Heart left ventricle (tissue), 16 donors: ENCODE results near the gene C1QTNF6. TPM values are rescaled to one million over a fixed set of nuclear protein-coding genes. Genes with fewer than 3 reads are reported as not detected.

Source experiments
- ATAC-seq, 4 donors: fragments of 200-7000 bp; cut with Tn5 transposase; one replicate each; pipeline ENCODE4 v1.9.1; 2020 to 2022; ENCODE audit warnings: moderate library complexity in 4 of 4, mild to moderate bottlenecking in 3 of 4, moderate number of reproducible peaks in 1 of 4
- DNase-seq, 5 donors: peaks; one replicate each; pipeline ENCODE4 v3.0.0-alpha.2; 2020
- H3K27ac ChIP-seq, 12 donors: fragments of 200-600 bp; sonication (generic) in 4 of 12; one replicate each; pipeline versions ENCODE4 v1.5.0 to v1.8.0; 2016 to 2022; ENCODE audit warnings: mild to moderate bottlenecking in 2 of 12
- H3K27me3 ChIP-seq, 9 donors: fragments of 200-600 bp; sonication (generic) in 2 of 9; one replicate each; pipeline versions ENCODE4 v1.5.1 to v1.8.0; 2016 to 2022; ENCODE audit warnings: mild to moderate bottlenecking in 3 of 9
- H3K36me3 ChIP-seq, 9 donors: fragments of 200-600 bp; sonication (generic) in 2 of 9; one replicate each; pipeline versions ENCODE4 v1.5.0 to v1.8.0; 2018 to 2022; ENCODE audit warnings: mild to moderate bottlenecking in 2 of 9
- H3K4me1 ChIP-seq, 12 donors: fragments of 200-600 bp; sonication (generic) in 4 of 12; one replicate each; pipeline versions ENCODE4 v1.5.0 to v1.8.0; 2016 to 2022; ENCODE audit warnings: mild to moderate bottlenecking in 3 of 12
- H3K4me3 ChIP-seq, 12 donors: fragments of 200-600 bp; sonication (generic) in 4 of 12; one replicate each; pipeline versions ENCODE4 v1.5.0 to v1.8.0; 2017 to 2022; ENCODE audit warnings: mild to moderate bottlenecking in 9 of 12, moderate library complexity in 4 of 12
- H3K9me3 ChIP-seq, 12 donors: fragments of 200-600 bp; sonication (generic) in 4 of 12; one replicate each; pipeline versions ENCODE4 v1.5.0 to v1.8.0; 2016 to 2022; ENCODE audit warnings: mild to moderate bottlenecking in 1 of 12
- POLR2A ChIP-seq, 2 donors: fragments of 450-650 bp; IDR thresholded peaks; one replicate each; pipeline ENCODE4 v1.6.1; 2017; ENCODE audit warnings: antibody characterized with exemption in 2 of 2, mild to moderate bottlenecking in 2 of 2, moderate library complexity in 2 of 2
- WGBS, 4 donors: extraction: QIAGEN DNeasy Blood & Tissue Kit in 2 of 4; methylation state at CpG; one replicate each; pipeline versions ENCODE4 v1.1.5 to v1.1.7; 2013 to 2018; 5-methylcytosine and 5-hydroxymethylcytosine counted together
- intact Hi-C, 10 donors: fragments of 100-400 bp; cut with DNase I; formaldehyde crosslinking; loops; one replicate each; pipeline versions ENCODE4 v1.11.1 to v1.14.2; 2022
- polyA plus RNA-seq, 2 donors: library from polyadenylated mRNA; stranded (reverse); fragments of 200-250 nt; gene quantifications; one replicate each; pipeline ENCODE4 v1.2.3, GENCODE V29; 2013
- total RNA-seq, 9 donors: library from RNA; depleted of rRNA in 2 of 9; stranded (reverse); fragments of >200 nt in 2 of 9; fragmentation: NEBNext Ultra II Directional in 3 of 9; extraction: Animal tissue kit (Norgen Biotek cat#: 25700) in 3 of 9; gene quantifications; one replicate each; pipeline versions ENCODE4 v1.1.0 to v1.2.4, GENCODE V29; 2016 to 2023
- TF ChIP-seq, protein P1 (sequence below), 12 donors: fragments of 200-600 bp; sonication (generic) in 4 of 12; IDR thresholded peaks; one replicate each; pipeline versions ENCODE4 v1.5.0 to v1.8.0; 2018 to 2022; ENCODE audit warnings: antibody characterized with exemption in 12 of 12, mild to moderate bottlenecking in 5 of 12
- donor health status: ischemic (EF 13 %, LVEDD 7.1; RV severe dilation, severe dysfunction).
- donor health status: healthy with polysubstance abuse.
- donor health status: DM: no; HTN: yes; CAD: no.
- donor health status: DM: no; HTN: no; CAD: no.
- donor health status: ischemic (EF 25% LVEDD 6.9; RV normal size, moderate dysfunction).
- donor health status: ischemic (EF 25% LVEDD 5.7; RV mildly dilated, moderate dysfunction).
- donor health status: healthy.
- donor health status: DM: yes; HTN: yes; CAD: no.
- donor health status: ischemic (EF 35%, LVEDD 5.7; RV mildly dilated, moderate dysfunction).
- donor health status: nonischemic (EF 11% LVEDD 7.7; RV severe dilation, severe dysfunction).
- donor health status: DM: yes; HTN: yes; CAD: no.
- donor health status: PGD.
- donor health status: ischemic (EF 29% LVEDD 5.4; RV normal size, mild dysfunction).
- donor health status: nonischemic (EF 23%, LVEDD 6.1; RV moderate dilation, normal function).

C1QTNF6 gene
- total and polyA plus RNA-seq, 11 donors: 0.31 to 11.9 (median 1.4) TPM

DNA sequence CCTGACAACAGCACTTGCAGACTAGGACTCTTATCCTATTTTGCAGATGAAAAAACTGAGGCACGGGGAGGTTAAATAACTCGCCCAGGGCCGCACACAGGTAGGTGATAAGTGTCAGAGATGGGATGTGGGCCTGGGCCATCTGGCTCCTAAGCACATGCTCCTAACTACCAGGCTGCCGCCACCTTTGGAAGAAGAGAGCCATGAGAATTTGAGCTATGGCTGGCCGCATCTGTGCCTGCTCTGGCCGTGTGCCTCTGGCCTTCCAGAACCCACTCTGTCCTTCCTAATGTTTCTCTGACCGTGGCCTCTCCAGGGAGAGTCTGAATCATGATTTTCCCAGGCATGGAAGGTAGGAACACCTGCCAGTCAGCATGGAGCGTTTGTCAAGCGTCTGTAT is 23.0 kb downstream of the C1QTNF6 start:
- H3K4me3 ChIP-seq: no peak overlapping the region
- peak overlapping the region in 1 of 12 donors; percentile 83 for H3K27ac ChIP-seq
- TF ChIP-seq, protein P1, sequence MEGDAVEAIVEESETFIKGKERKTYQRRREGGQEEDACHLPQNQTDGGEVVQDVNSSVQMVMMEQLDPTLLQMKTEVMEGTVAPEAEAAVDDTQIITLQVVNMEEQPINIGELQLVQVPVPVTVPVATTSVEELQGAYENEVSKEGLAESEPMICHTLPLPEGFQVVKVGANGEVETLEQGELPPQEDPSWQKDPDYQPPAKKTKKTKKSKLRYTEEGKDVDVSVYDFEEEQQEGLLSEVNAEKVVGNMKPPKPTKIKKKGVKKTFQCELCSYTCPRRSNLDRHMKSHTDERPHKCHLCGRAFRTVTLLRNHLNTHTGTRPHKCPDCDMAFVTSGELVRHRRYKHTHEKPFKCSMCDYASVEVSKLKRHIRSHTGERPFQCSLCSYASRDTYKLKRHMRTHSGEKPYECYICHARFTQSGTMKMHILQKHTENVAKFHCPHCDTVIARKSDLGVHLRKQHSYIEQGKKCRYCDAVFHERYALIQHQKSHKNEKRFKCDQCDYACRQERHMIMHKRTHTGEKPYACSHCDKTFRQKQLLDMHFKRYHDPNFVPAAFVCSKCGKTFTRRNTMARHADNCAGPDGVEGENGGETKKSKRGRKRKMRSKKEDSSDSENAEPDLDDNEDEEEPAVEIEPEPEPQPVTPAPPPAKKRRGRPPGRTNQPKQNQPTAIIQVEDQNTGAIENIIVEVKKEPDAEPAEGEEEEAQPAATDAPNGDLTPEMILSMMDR (IDR thresholded peaks at IDR 0.05): no peak
- no peak for TF ChIP-seq POLR2A (IDR thresholded peaks at IDR 0.05)
- H3K9me3 ChIP-seq: peaks cover 0 to 5% (median 0%) of the 10 kb centered on the region in 12 donors
- H3K4me1 ChIP-seq: peaks cover 0 to 31% (median 13%) of the 10 kb centered on the region in 12 donors
- H3K27me3 ChIP-seq: peaks cover 0 to 4% (median 0%) of the 10 kb centered on the region in 9 donors
- ATAC-seq: no peak
- no peaks in the 10 kb centered on the region for H3K36me3 ChIP-seq
- DNase-seq: peak in 1 of 5 donors; percentile 21
- intact Hi-C loops: loop anchor here in 2 of 10 donors (10.0 kb wide), 3 partner anchors 90 to 380 kb away; no protein-coding TSS in a partner anchor
- 81 to 88% (median 83%) methylated on average over 9 of the region's 9 CpGs for WGBS, 4 donors

DNA sequence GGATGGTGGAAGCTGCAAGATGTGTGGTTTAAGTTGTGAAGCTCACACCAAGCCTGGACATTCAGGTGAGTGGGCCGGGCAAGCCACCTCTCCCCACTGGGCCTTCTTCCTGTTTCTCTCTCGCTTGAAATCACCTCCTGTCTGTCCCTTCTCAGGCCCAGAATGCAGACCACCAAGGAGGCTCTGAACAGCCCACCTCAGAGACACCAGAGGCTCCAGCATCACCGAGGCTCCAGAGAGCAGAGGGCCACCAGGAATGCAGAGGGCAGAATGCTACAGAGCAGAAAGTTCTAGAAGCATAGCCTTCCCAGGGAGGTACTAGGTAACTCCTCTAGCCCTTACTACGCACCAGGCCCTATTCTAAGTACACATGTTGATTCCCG is 23.6 kb downstream of the C1QTNF6 start:
- H3K27me3 ChIP-seq: peaks cover 0 to 4% (median 0%) of the 10 kb centered on the region in 9 donors
- intact Hi-C loops: loop anchor here in 3 of 10 donors (5.0 to 10.0 kb wide), 4 partner anchors 87 to 380 kb away; no protein-coding TSS in a partner anchor
- peak overlapping the region in 1 of 12 donors; percentile 83 for H3K27ac ChIP-seq
- no peaks in the 10 kb centered on the region for H3K36me3 ChIP-seq
- peaks cover 0 to 5% (median 0%) of the 10 kb centered on the region in 12 donors for H3K9me3 ChIP-seq
- no peak for TF ChIP-seq POLR2A (IDR thresholded peaks at IDR 0.05)
- TF ChIP-seq, protein P1 (IDR thresholded peaks at IDR 0.05): no peak
- peaks cover 0 to 31% (median 13%) of the 10 kb centered on the region in 12 donors for H3K4me1 ChIP-seq
- WGBS, 4 donors: 62 to 84% (median 75%) methylated on average over 4 to 5 of the region's 5 CpGs
- no peak overlapping the region for H3K4me3 ChIP-seq
- ATAC-seq (no peak), DNase-seq (no peak)

DNA sequence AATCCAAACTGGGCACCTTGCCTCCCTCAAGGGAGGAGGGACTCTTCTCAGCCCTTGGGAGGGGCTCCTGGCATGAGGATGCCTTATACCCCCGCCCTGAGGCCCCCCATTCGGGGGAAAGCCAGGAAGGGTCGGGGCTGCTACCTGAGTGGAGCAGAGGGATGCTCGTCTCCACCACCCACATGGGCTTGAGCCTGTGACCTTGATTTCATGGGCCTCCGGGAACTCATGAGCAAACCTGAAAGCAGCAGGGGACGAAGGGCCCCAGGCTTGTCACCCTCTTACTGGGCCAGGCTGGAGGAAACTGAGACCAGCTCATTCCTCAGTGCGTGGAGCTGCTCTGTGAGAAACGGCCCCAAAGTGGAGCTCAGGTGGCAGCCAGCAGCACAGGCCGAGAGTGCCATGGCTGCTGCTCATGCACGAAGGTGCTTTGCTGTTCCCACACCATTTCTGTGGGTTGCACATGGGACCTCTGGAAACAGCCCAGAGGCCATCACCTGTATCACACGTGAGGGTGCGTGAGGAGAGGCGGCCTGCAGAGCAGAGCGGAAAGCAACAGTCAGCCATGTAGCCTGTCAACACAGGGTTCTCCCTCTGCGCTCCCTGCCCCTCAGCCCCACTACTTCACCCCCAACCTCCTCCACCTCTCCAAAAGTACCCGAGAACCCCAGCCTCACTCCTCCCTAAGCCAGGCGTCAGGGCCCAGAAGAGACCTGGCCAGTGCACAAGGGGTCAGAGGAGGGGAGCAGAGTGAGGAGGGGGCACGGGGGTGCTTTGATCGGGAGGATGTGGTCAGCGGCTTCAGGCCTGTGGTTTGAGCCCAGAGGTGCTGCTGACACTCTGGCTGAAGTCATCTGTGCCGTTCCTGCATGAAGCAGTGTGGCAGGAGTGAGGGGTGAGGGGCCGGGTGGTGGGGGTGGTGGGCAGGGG is 24.2 kb downstream of the C1QTNF6 start:
- peaks cover 0 to 31% (median 13%) of the 10 kb centered on the region in 12 donors for H3K4me1 ChIP-seq
- no peaks in the 10 kb centered on the region for H3K36me3 ChIP-seq
- peaks cover 0 to 6% (median 0%) of the 10 kb centered on the region in 9 donors for H3K27me3 ChIP-seq
- H3K27ac ChIP-seq: peak overlapping the region in 1 of 12 donors; percentile 83
- intact Hi-C loops: loop anchor here in 3 of 10 donors (5.0 to 10.0 kb wide), 4 partner anchors 87 to 379 kb away; no protein-coding TSS in a partner anchor
- TF ChIP-seq, protein P1 (IDR thresholded peaks at IDR 0.05): no peak
- TF ChIP-seq POLR2A (IDR thresholded peaks at IDR 0.05): no peak
- peaks cover 0 to 5% (median 0%) of the 10 kb centered on the region in 12 donors for H3K9me3 ChIP-seq
- no peak overlapping the region for H3K4me3 ChIP-seq
- ATAC-seq: no peak
- no peak for DNase-seq
- 81 to 87% (median 86%) methylated on average over 19 to 22 of the region's 22 CpGs for whole genome bisulfite sequencing, 4 donors

DNA sequence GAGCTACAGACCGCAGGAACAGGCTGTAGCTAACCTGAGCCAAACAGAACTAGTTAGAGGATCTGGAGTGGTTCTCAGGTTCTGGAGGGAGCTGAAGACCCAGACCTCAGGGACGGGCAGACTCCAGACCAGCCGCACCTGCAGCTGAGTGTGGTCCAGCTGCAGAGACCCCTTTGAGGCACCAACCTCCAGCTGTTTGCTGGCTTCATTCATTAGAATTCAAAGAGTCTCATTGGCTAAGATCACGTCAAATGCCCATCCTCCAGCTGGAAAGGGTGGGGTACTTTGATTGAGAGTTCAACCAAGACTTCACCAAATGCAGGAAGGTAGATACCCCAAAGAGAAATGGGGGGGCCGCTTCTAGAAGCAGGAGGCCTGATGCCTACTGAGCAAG is 25.0 kb downstream of the C1QTNF6 start:
- intact Hi-C loops: loop anchor here in 3 of 10 donors (5.0 to 10.0 kb wide), 4 partner anchors 86 to 378 kb away; no protein-coding TSS in a partner anchor
- no peak for ATAC-seq
- peaks cover 0 to 12% (median 0%) of the 10 kb centered on the region in 9 donors for H3K27me3 ChIP-seq
- H3K4me1 ChIP-seq: peaks cover 0 to 31% (median 13%) of the 10 kb centered on the region in 12 donors
- H3K4me3 ChIP-seq: no peak overlapping the region
- TF ChIP-seq, protein P1 (IDR thresholded peaks at IDR 0.05): no peak
- TF ChIP-seq POLR2A (IDR thresholded peaks at IDR 0.05): no peak
- WGBS, 4 donors: 82 to 88% (median 86%) methylated on average over 5 of the region's 5 CpGs
- no peaks in the 10 kb centered on the region for H3K36me3 ChIP-seq
- H3K27ac ChIP-seq: peak overlapping the region in 1 of 12 donors; percentile 83
- DNase-seq: no peak
- H3K9me3 ChIP-seq: peaks cover 0 to 5% (median 0%) of the 10 kb centered on the region in 12 donors
